ENCODE data around the gene RNU6-9.

The RNU6-9 gene

GRCh38 chr19:919199-920050 is 26.1 kb downstream of the RNU6-9 start:
- peaks cover 5% of the 10 kb centered on the region for H3K36me3 ChIP-seq (replicated peaks; ENCODE audit: low read depth, low read length)
- H3K4me3 ChIP-seq (ENCODE audit: low read length), result peak overlapping the region; percentile 78
- TF ChIP-seq CTCF (IDR thresholded peaks at IDR 0.05; ENCODE audit: low read depth, low read length) (no peak), EZH2phosphoT487 (IDR thresholded peaks at IDR 0.05; ENCODE audit: low read depth) (no peak)
- peaks cover 10% of the 10 kb centered on the region for H3K79me2 ChIP-seq (ENCODE audit: low read length)
- no peaks in the 10 kb centered on the region for H4K20me1 ChIP-seq (ENCODE audit: insufficient read depth, low read length)
- H3K4me1 ChIP-seq (ENCODE audit: low read length), result peaks cover 32% of the 10 kb centered on the region
- H3K4me2 ChIP-seq (ENCODE audit: low read length), result peak overlapping the region; percentile 93
- H3K9ac ChIP-seq (ENCODE audit: low read length), result peak overlapping the region; percentile 68
- H2AFZ ChIP-seq (ENCODE audit: low read depth, low read length), result no peak overlapping the region
- no peaks in the 10 kb centered on the region for H3K9me3 ChIP-seq (ENCODE audit: insufficient read depth, low read length)
- no peaks in the 10 kb centered on the region for H3K27me3 ChIP-seq (ENCODE audit: low read depth, low read length)
- peak overlapping the region; percentile 66 for H3K27ac ChIP-seq (ENCODE audit: low read length)

GRCh38 chr19:920051-920864 is 27.0 kb downstream of the RNU6-9 start:
- Histone ChIP-seq H4K20me1 (ENCODE audit: insufficient read depth, low read length) (no peaks in the 10 kb centered on the region), H3K27me3 (ENCODE audit: low read depth, low read length) (no peaks in the 10 kb centered on the region), H2AFZ (ENCODE audit: low read depth, low read length) (no peak overlapping the region), H3K9me3 (ENCODE audit: insufficient read depth, low read length) (no peaks in the 10 kb centered on the region), H3K79me2 (ENCODE audit: low read length) (peaks cover 15% of the 10 kb centered on the region), H3K27ac (ENCODE audit: low read length) (peak overlapping the region; percentile 66), H3K4me3 (ENCODE audit: low read length) (peak overlapping the region; percentile 78), H3K4me2 (ENCODE audit: low read length) (peak overlapping the region; percentile 93), H3K9ac (ENCODE audit: low read length) (peak overlapping the region; percentile 68), H3K4me1 (ENCODE audit: low read length) (peaks cover 29% of the 10 kb centered on the region), H3K36me3 (replicated peaks; ENCODE audit: low read depth, low read length) (peaks cover 5% of the 10 kb centered on the region)
- no peak for TF ChIP-seq CTCF (IDR thresholded peaks at IDR 0.05; ENCODE audit: low read depth, low read length)

GRCh38 chr19:924553-925086 is 31.3 kb downstream of the RNU6-9 start:
- Histone ChIP-seq H2AFZ (ENCODE audit: low read depth, low read length) (no peak overlapping the region), H4K20me1 (ENCODE audit: insufficient read depth, low read length) (peaks cover 18% of the 10 kb centered on the region), H3K4me2 (ENCODE audit: low read length) (peak overlapping the region; percentile 89), H3K9me3 (ENCODE audit: insufficient read depth, low read length) (no peaks in the 10 kb centered on the region), H3K36me3 (replicated peaks; ENCODE audit: low read depth, low read length) (peaks cover 22% of the 10 kb centered on the region), H3K4me1 (ENCODE audit: low read length) (peaks cover 30% of the 10 kb centered on the region), H3K4me3 (ENCODE audit: low read length) (peak overlapping the region; percentile 85), H3K9ac (ENCODE audit: low read length) (peak overlapping the region; percentile 99), H3K27ac (ENCODE audit: low read length) (peak overlapping the region; percentile 85), H3K79me2 (ENCODE audit: low read length) (peaks cover 43% of the 10 kb centered on the region), H3K27me3 (ENCODE audit: low read depth, low read length) (no peaks in the 10 kb centered on the region)
- TF ChIP-seq EZH2phosphoT487 (IDR thresholded peaks at IDR 0.05; ENCODE audit: low read depth), result no peak
- no peak for TF ChIP-seq CTCF (IDR thresholded peaks at IDR 0.05; ENCODE audit: low read depth, low read length)

GRCh38 chr19:925087-925525 is 31.8 kb downstream of the RNU6-9 start:
- Histone ChIP-seq H4K20me1 (ENCODE audit: insufficient read depth, low read length) (peaks cover 22% of the 10 kb centered on the region), H2AFZ (ENCODE audit: low read depth, low read length) (no peak overlapping the region), H3K79me2 (ENCODE audit: low read length) (peaks cover 43% of the 10 kb centered on the region), H3K27ac (ENCODE audit: low read length) (peak overlapping the region; percentile 85), H3K27me3 (ENCODE audit: low read depth, low read length) (no peaks in the 10 kb centered on the region), H3K4me2 (ENCODE audit: low read length) (peak overlapping the region; percentile 89), H3K4me3 (ENCODE audit: low read length) (peak overlapping the region; percentile 85), H3K9ac (ENCODE audit: low read length) (peak overlapping the region; percentile 99), H3K36me3 (replicated peaks; ENCODE audit: low read depth, low read length) (peaks cover 25% of the 10 kb centered on the region), H3K9me3 (ENCODE audit: insufficient read depth, low read length) (no peaks in the 10 kb centered on the region), H3K4me1 (ENCODE audit: low read length) (peaks cover 30% of the 10 kb centered on the region)
- no peak for TF ChIP-seq CTCF (IDR thresholded peaks at IDR 0.05; ENCODE audit: low read depth, low read length)
- no peak for TF ChIP-seq EZH2phosphoT487 (IDR thresholded peaks at IDR 0.05; ENCODE audit: low read depth)

All from OCI-LY3 (cell line).